HepG2 (cell line): ENCODE measurements around the gene MPPE1. TPM values are rescaled to one million over a fixed set of nuclear protein-coding genes. Genes with fewer than 3 reads are reported as not detected.

Experiments
- FOXC1 ChIP-seq: sonication (generic); formaldehyde crosslinking; IDR thresholded peaks from 2 replicates; pipeline ENCODE4 v1.8.0; 2022; ENCODE audit warnings: mild to moderate bottlenecking, missing genetic modification reagents, borderline replicate concordance
- HHEX ChIP-seq: IDR thresholded peaks from 2 replicates; pipeline ENCODE4 v1.6.1; 2016; ENCODE audit warnings: control low read depth
- HINFP ChIP-seq: sonication (generic); formaldehyde crosslinking; IDR thresholded peaks from 2 replicates; pipeline ENCODE4 v1.4.0; 2020; ENCODE audit warnings: low read depth, mild to moderate bottlenecking, missing genetic modification reagents
- HOXA5 ChIP-seq: sonication (generic); formaldehyde crosslinking; IDR thresholded peaks from 2 replicates; pipeline ENCODE4 v1.4.0; 2020; ENCODE audit warnings: missing genetic modification reagents
- KLF15 ChIP-seq: sonication (generic); formaldehyde crosslinking; IDR thresholded peaks from 2 replicates; pipeline ENCODE4 v1.8.1; 2023; ENCODE audit warnings: borderline replicate concordance, mild to moderate bottlenecking, inconsistent platforms, missing genetic modification reagents, mixed read lengths
- MIER2 ChIP-seq: IDR thresholded peaks from 2 replicates; pipeline ENCODE4 v1.6.1; 2016; ENCODE audit warnings: missing biosample characterization, missing genetic modification reagents
- ZNF121 ChIP-seq: sonication (generic); formaldehyde crosslinking; IDR thresholded peaks from 2 replicates; pipeline ENCODE4 v1.5.0; 2020; ENCODE audit warnings: mild to moderate bottlenecking, missing genetic modification reagents
- ZNF44 ChIP-seq: sonication (generic); formaldehyde crosslinking; IDR thresholded peaks from 2 replicates; pipeline ENCODE4 v1.5.1; 2020; ENCODE audit warnings: mild to moderate bottlenecking, missing genetic modification reagents
- ZNF710 ChIP-seq: sonication (generic); formaldehyde crosslinking; IDR thresholded peaks from 2 replicates; pipeline ENCODE4 v1.5.0; 2020; ENCODE audit warnings: mild to moderate bottlenecking, missing genetic modification reagents, borderline replicate concordance
- polyA plus RNA-seq, 8 experiments: library from polyadenylated mRNA; depleted of rRNA in 3 of 8; stranded (reverse) in 7 of 8; unstranded in 1 of 8; fragments of >200 nt; fragmentation: Illumina TruSeq in 4 of 8; extraction: Trizol in 4 of 8; gene quantifications; 2 replicates each; pipeline versions ENCODE4 v1.2.1 to v1.2.3, GENCODE V29; 2011 to 2016; ENCODE audit warnings: low read depth in 4 of 8, missing spikeins in 1 of 8, mixed read lengths in 1 of 8; ENCODE audit not compliant: insufficient read depth in 1 of 8
- total RNA-seq, 5 experiments: library from RNA; depleted of rRNA; stranded (reverse); fragments of >200 nt; fragmentation: Illumina TruSeq; extraction: Trizol; gene quantifications; 2 replicates each; pipeline ENCODE4 v1.2.3, GENCODE V29; 2016; ENCODE audit warnings: low read depth in 1 of 5
- TF ChIP-seq, protein P1 (sequence below): sonication (generic); formaldehyde crosslinking; IDR thresholded peaks from 2 replicates; pipeline ENCODE4 v1.4.0; 2020; ENCODE audit warnings: missing genetic modification reagents, borderline replicate concordance
- TF ChIP-seq, protein P2 (sequence below): sonication (generic); formaldehyde crosslinking; IDR thresholded peaks from 2 replicates; pipeline ENCODE4 v1.4.0; 2020; ENCODE audit warnings: missing genetic modification reagents, mild to moderate bottlenecking, borderline replicate concordance
- TF ChIP-seq, protein P3 (sequence below): sonication (generic); formaldehyde crosslinking; IDR thresholded peaks from 2 replicates; pipeline ENCODE4 v1.5.0; 2020; ENCODE audit warnings: missing genetic modification reagents

Gene MPPE1
- total and polyA plus RNA-seq, 2 of the 13 experiments (the other 11 are each of a cell fraction or from before 2014, with no cell fraction given) = 9.6 to 11.9 TPM

DNA sequence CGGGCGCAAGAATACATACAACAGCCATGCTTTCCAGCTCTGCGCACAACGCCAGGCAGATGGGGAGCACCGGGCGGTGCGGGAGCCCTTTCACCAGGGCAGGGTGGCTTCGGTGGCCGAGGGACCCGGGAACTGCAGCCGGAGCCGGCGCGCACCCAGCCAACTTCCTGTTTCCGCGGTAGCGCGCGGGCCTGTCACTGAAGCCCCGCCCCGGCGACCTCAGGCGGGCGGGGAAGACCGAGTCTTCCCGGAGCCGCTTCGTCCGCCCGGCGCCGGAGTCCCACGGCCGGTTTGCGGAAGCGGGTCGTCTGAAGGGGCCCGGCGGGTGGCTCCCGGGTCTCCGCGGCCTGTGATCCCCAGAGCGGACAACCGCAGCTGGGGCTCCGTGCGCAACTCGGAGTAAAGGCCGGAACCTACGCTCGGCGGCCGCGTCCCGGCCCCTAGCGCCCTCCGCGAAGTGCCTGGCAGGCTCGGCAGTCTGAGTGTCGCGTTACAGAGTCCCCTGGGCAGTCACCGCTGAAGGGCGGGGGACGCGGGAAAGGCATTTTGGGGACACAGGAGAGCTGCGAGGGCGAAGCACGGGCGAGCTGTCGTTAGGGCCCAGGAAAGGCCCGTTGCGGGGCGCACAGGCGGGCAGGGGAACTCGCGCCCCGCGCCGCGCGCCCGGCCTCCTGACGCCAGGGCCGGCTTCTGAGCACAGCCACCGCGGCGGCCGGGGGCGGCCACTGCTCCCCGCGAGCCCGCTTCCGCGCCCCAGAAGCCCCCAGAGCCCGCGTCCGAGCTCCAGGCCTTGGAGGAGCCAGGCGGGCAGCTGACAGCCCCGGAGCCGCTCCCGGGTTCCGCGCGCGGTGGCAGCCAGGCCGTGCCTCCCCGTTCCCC, at the start of gene MPPE1 (continued):
- TF ChIP-seq, protein P1, sequence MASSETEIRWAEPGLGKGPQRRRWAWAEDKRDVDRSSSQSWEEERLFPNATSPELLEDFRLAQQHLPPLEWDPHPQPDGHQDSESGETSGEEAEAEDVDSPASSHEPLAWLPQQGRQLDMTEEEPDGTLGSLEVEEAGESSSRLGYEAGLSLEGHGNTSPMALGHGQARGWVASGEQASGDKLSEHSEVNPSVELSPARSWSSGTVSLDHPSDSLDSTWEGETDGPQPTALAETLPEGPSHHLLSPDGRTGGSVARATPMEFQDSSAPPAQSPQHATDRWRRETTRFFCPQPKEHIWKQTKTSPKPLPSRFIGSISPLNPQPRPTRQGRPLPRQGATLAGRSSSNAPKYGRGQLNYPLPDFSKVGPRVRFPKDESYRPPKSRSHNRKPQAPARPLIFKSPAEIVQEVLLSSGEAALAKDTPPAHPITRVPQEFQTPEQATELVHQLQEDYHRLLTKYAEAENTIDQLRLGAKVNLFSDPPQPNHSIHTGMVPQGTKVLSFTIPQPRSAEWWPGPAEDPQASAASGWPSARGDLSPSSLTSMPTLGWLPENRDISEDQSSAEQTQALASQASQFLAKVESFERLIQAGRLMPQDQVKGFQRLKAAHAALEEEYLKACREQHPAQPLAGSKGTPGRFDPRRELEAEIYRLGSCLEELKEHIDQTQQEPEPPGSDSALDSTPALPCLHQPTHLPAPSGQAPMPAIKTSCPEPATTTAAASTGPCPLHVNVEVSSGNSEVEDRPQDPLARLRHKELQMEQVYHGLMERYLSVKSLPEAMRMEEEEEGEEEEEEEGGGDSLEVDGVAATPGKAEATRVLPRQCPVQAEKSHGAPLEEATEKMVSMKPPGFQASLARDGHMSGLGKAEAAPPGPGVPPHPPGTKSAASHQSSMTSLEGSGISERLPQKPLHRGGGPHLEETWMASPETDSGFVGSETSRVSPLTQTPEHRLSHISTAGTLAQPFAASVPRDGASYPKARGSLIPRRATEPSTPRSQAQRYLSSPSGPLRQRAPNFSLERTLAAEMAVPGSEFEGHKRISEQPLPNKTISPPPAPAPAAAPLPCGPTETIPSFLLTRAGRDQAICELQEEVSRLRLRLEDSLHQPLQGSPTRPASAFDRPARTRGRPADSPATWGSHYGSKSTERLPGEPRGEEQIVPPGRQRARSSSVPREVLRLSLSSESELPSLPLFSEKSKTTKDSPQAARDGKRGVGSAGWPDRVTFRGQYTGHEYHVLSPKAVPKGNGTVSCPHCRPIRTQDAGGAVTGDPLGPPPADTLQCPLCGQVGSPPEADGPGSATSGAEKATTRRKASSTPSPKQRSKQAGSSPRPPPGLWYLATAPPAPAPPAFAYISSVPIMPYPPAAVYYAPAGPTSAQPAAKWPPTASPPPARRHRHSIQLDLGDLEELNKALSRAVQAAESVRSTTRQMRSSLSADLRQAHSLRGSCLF (CRISPR knock-in tag) = no peak
- TF ChIP-seq ZNF121 (CRISPR knock-in tag) = no peak; the same call in 1 of the 2 replicates
- TF ChIP-seq FOXC1 = peak; percentile 88
- TF ChIP-seq, protein P2, sequence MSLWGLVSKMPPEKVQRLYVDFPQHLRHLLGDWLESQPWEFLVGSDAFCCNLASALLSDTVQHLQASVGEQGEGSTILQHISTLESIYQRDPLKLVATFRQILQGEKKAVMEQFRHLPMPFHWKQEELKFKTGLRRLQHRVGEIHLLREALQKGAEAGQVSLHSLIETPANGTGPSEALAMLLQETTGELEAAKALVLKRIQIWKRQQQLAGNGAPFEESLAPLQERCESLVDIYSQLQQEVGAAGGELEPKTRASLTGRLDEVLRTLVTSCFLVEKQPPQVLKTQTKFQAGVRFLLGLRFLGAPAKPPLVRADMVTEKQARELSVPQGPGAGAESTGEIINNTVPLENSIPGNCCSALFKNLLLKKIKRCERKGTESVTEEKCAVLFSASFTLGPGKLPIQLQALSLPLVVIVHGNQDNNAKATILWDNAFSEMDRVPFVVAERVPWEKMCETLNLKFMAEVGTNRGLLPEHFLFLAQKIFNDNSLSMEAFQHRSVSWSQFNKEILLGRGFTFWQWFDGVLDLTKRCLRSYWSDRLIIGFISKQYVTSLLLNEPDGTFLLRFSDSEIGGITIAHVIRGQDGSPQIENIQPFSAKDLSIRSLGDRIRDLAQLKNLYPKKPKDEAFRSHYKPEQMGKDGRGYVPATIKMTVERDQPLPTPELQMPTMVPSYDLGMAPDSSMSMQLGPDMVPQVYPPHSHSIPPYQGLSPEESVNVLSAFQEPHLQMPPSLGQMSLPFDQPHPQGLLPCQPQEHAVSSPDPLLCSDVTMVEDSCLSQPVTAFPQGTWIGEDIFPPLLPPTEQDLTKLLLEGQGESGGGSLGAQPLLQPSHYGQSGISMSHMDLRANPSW (CRISPR knock-in tag) = no peak
- TF ChIP-seq, protein P3, sequence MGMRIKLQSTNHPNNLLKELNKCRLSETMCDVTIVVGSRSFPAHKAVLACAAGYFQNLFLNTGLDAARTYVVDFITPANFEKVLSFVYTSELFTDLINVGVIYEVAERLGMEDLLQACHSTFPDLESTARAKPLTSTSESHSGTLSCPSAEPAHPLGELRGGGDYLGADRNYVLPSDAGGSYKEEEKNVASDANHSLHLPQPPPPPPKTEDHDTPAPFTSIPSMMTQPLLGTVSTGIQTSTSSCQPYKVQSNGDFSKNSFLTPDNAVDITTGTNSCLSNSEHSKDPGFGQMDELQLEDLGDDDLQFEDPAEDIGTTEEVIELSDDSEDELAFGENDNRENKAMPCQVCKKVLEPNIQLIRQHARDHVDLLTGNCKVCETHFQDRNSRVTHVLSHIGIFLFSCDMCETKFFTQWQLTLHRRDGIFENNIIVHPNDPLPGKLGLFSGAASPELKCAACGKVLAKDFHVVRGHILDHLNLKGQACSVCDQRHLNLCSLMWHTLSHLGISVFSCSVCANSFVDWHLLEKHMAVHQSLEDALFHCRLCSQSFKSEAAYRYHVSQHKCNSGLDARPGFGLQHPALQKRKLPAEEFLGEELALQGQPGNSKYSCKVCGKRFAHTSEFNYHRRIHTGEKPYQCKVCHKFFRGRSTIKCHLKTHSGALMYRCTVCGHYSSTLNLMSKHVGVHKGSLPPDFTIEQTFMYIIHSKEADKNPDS (CRISPR knock-in tag) = no peak
- TF ChIP-seq HOXA5 = no peak
- TF ChIP-seq HHEX (CRISPR knock-in tag) = no peak
- peak; percentile 60 for TF ChIP-seq ZNF710 (CRISPR knock-in tag)
- peak; percentile 18; the same call in 1 of the 2 replicates for TF ChIP-seq MIER2 (CRISPR knock-in tag)
- TF ChIP-seq ZNF44 (CRISPR knock-in tag) = no peak
- TF ChIP-seq KLF15 (CRISPR knock-in tag) = no peak
- no peak for TF ChIP-seq HINFP (CRISPR knock-in tag)
